ENCODE data around the gene NEU3. TPM values are rescaled to one million over a fixed set of nuclear protein-coding genes. Genes with fewer than 3 reads are reported as not detected.

The NEU3 gene
- total and polyA plus RNA-seq, 9 donors = 4.4 to 13.1 (median 8.8) TPM

DNA sequence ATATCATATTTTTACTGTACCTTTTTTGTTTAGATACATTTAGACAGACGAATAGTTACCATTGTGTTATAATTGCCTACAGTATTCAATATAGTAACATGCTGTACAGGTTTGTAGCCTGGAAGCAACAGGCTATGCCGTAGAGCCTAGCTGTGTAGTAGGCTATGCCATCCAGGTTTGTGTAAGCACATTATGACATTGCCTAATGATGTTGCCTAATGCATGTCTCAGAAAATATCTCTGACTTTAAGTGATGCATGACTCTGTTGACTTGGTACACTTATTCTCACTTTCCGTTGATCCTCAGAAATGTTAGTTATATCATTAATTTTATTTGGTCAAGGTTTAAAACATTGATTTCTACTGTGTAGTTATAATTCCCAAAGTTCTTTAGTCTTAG lies 68.1 kb downstream of the NEU3 start:
- intact Hi-C loops (cut with DNase I) = no loop called here
- Histone ChIP-seq H3K9me3 (no peaks in the 10 kb centered on the region), H3K4me3 (no peak overlapping the region), H3K4me1 (ENCODE audit: insufficient read depth) (no peaks in the 10 kb centered on the region), H3K27ac (no peak overlapping the region), H3K27me3 (no peaks in the 10 kb centered on the region), H3K36me3 (no peaks in the 10 kb centered on the region)
- TF ChIP-seq POLR2A (IDR thresholded peaks at IDR 0.05) = no peak
- no peak for TF ChIP-seq CTCF (IDR thresholded peaks at IDR 0.05)
- TF ChIP-seq EP300 (IDR thresholded peaks at IDR 0.05) = no peak
- no peak for DNase-seq
- WGBS, 3 donors = 88 to 90% (median 89%) methylated on average over 3 of the region's 3 CpGs

DNA sequence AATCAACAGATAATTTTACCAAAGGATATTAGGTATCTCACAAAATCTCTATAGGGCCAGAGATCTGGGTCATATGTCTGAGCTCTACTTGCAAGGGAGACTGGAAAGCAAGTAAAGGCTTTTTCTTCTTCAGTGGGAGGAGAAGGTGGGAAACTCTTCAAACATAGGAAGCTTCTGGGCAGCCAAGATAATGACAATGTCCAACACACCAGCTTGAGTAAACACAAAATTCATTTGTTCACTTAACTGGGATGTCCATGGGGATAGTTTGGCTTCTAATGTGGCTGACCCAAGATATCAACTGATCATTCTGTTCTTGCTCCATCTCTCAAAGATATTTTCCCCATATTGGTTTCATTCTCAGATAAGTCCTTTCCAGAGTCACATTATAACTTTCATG lies 70.6 kb downstream of the NEU3 start:
- Histone ChIP-seq H3K4me3 (no peak overlapping the region), H3K27me3 (no peaks in the 10 kb centered on the region), H3K36me3 (no peaks in the 10 kb centered on the region), H3K9me3 (no peaks in the 10 kb centered on the region), H3K27ac (no peak overlapping the region), H3K4me1 (ENCODE audit: insufficient read depth) (no peaks in the 10 kb centered on the region)
- no peak for DNase-seq
- intact Hi-C loops (cut with DNase I) = no loop called here
- TF ChIP-seq POLR2A (IDR thresholded peaks at IDR 0.05) (no peak), EP300 (IDR thresholded peaks at IDR 0.05) (no peak), CTCF (IDR thresholded peaks at IDR 0.05) (no peak)

DNA sequence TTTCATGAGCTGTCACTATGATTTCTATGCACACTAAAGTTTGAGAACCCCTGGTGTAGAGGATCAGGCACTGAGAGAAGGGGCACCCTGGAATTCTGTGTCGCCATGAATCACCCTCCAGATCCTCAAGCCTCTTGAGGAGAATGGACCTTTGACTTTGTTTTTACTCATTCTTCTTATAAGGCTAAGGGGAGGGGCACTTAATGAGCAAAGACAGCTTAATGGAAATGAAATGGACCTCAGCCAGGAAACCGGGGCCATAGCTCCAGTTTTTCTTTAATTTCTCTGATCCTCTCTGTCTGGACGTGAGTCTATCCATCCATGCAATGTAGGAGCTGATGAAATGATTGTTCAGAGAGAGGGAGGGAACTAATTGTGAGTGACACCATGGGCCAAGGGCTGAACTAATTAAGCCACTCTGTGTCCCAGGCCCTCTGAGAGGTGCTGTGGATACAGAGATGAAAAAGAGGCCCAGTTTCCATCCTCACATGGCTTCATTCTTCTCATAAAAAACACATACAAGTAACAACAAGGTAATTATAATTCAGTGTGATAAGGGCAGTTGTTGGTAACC lies 75.1 kb downstream of the NEU3 start:
- no peak for DNase-seq
- Histone ChIP-seq H3K27ac (no peak overlapping the region), H3K36me3 (no peaks in the 10 kb centered on the region), H3K9me3 (no peaks in the 10 kb centered on the region), H3K27me3 (no peaks in the 10 kb centered on the region), H3K4me3 (no peak overlapping the region), H3K4me1 (ENCODE audit: insufficient read depth) (no peaks in the 10 kb centered on the region)
- TF ChIP-seq EP300 (IDR thresholded peaks at IDR 0.05) = no peak
- TF ChIP-seq CTCF (IDR thresholded peaks at IDR 0.05) = no peak
- no peak for TF ChIP-seq POLR2A (IDR thresholded peaks at IDR 0.05)
- 41 to 49% (median 46%) methylated on average over 3 of the region's 3 CpGs for WGBS, 3 donors
- intact Hi-C loops (cut with DNase I) = no loop called here

DNA sequence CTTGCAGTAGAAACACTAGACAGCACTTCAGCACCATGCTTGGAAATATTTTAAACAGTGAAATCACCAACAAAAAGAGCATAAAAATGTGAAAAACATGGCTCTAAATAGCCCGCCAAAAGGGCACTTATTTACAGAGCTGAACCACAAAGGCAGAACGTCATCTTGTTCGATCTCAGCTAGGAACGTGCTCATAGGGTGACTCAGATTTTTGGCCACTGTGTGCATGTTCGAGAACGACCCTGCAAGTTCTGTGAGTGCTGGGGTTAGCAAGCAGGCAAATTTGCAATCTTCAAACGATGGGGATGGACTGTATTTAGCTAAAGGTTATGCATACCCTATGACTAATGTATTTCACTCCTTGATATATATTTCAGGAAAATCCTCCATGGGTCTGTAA lies 77.3 kb downstream of the NEU3 start:
- intact Hi-C loops (cut with DNase I) = no loop called here
- Histone ChIP-seq H3K9me3 (no peaks in the 10 kb centered on the region), H3K36me3 (no peaks in the 10 kb centered on the region), H3K27ac (no peak overlapping the region), H3K4me1 (ENCODE audit: insufficient read depth) (no peaks in the 10 kb centered on the region), H3K4me3 (no peak overlapping the region), H3K27me3 (no peaks in the 10 kb centered on the region)
- no peak for DNase-seq
- 73 to 75% (median 75%) methylated on average over 7 of the region's 7 CpGs for WGBS, 3 donors
- no peak for TF ChIP-seq EP300 (IDR thresholded peaks at IDR 0.05)
- no peak for TF ChIP-seq POLR2A (IDR thresholded peaks at IDR 0.05)
- TF ChIP-seq CTCF (IDR thresholded peaks at IDR 0.05) = no peak

Small RNAs within 50 kb of the gene (small RNA-seq; reads per million reads assigned to genes)
- not detected for gene RNU6-216P

Other genes with a start within 250 kb of the NEU3 start
- gene RNF169, start 240.1 kb upstream of the NEU3 start, total RNA-seq = 10 to 100 TPM; 19.0 to 26.1 (median 23.0) TPM
- 10 to 100 TPM in 1 of 2 donors, 1 to 10 TPM in 1; 7.1 to 10.5 TPM for gene RNF169, start 240.1 kb upstream of the NEU3 start, polyA plus RNA-seq
- gene XRRA1, start 39.8 kb upstream of the NEU3 start, total RNA-seq = 10 to 100 TPM in 6 of 7 donors, 1 to 10 TPM in 1; 8.2 to 31.1 (median 13.0) TPM
- 10 to 100 TPM in 1 of 2 donors, 1 to 10 TPM in 1; 4.2 to 15.2 TPM for gene XRRA1, start 39.8 kb upstream of the NEU3 start, polyA plus RNA-seq
- gene SPCS2, start 39.7 kb upstream of the NEU3 start, total RNA-seq = 100 to 1,000 TPM in 5 of 7 donors, 10 to 100 TPM in 2; 39.8 to 174 (median 125) TPM
- 100 to 1,000 TPM; 101 to 193 TPM for gene SPCS2, start 39.7 kb upstream of the NEU3 start, polyA plus RNA-seq
- not detected for gene OR2AT4, start 107.9 kb downstream of the NEU3 start, total RNA-seq
- under 1 TPM in 1 of 2 donors, not detected in 1; 0.02 TPM for gene OR2AT4, start 107.9 kb downstream of the NEU3 start, polyA plus RNA-seq
- 10 to 100 TPM; 12.6 to 79.4 (median 21.8) TPM for gene SLCO2B1, start 162.2 kb downstream of the NEU3 start, total RNA-seq
- 10 to 100 TPM; 17.6 to 44.4 TPM for gene SLCO2B1, start 162.2 kb downstream of the NEU3 start, polyA plus RNA-seq

All from ovary (tissue), 9 donors.